Breast epithelium (tissue), 4 donors: ENCODE data around the gene NANOGP8. TPM values are rescaled to one million over a fixed set of nuclear protein-coding genes. Genes with fewer than 3 reads are reported as not detected.

Experiments used
- DNase-seq, 2 donors: peaks; one replicate each; pipeline ENCODE4 v3.0.0-alpha.2; 2019; ENCODE audit warnings: low spot score in 2 of 2
- H3K27ac ChIP-seq, 2 donors: fragments of 200-600 bp; sonication (generic) in 1 of 2; one replicate each; pipeline ENCODE4 v1.5.1; 2016 to 2019; ENCODE audit warnings: mild to moderate bottlenecking in 1 of 2
- H3K27me3 ChIP-seq, 2 donors: fragments of 200-600 bp; sonication (generic) in 1 of 2; one replicate each; pipeline versions ENCODE4 v1.5.1 to v1.6.0; 2017 to 2019; ENCODE audit warnings: control low read depth in 1 of 2, mild to moderate bottlenecking in 1 of 2
- H3K36me3 ChIP-seq: fragments of 200-600 bp; one replicate; pipeline ENCODE4 v1.5.1; 2019
- H3K4me1 ChIP-seq, 2 donors: fragments of 200-600 bp; sonication (generic); one replicate each; pipeline ENCODE4 v1.5.1; 2016 to 2019; ENCODE audit warnings: control low read depth in 1 of 2
- H3K4me3 ChIP-seq, 3 donors: fragments of 200-600 bp; sonication (generic); 1 replicate in 2 of 3; 2 replicates in 1 of 3; pipeline ENCODE4 v1.5.1; 2016 to 2019; ENCODE audit warnings: mild to moderate bottlenecking in 3 of 3, moderate library complexity in 2 of 3
- H3K9me3 ChIP-seq, 2 donors: fragments of 200-600 bp; sonication (generic) in 1 of 2; one replicate each; pipeline ENCODE4 v1.5.1; 2016 to 2019; ENCODE audit warnings: control low read depth in 1 of 2
- CTCF ChIP-seq, 3 donors: fragments of 450-650 bp; IDR thresholded peaks; one replicate each; pipeline ENCODE4 v1.5.1; 2016 to 2017; ENCODE audit warnings: antibody characterized with exemption in 3 of 3, mild to moderate bottlenecking in 3 of 3, moderate library complexity in 3 of 3
- POLR2A ChIP-seq: fragments of 450-650 bp; IDR thresholded peaks from one replicate; pipeline ENCODE4 v1.6.1; 2016; ENCODE audit warnings: antibody characterized with exemption, mild to moderate bottlenecking, moderate library complexity
- POLR2AphosphoS5 ChIP-seq, 3 donors: sonication (generic); formaldehyde crosslinking; IDR thresholded peaks; one replicate each; pipeline ENCODE4 v1.6.1; 2017; ENCODE audit warnings: antibody characterized with exemption in 3 of 3
- intact Hi-C: fragments of 100-400 bp; cut with DNase I; formaldehyde crosslinking; loops from one replicate; pipeline ENCODE4 v1.15.1; 2023; ENCODE audit warnings: low total_unique reads
- total RNA-seq, 3 donors: library from RNA; depleted of rRNA; stranded (reverse); fragments of >200 nt; gene quantifications; one replicate each; pipeline ENCODE4 v1.1.0, GENCODE V29; 2016

The NANOGP8 gene
- total RNA-seq, 3 donors from 2014 or later = 1.1 to 1.3 (median 1.3) TPM

GRCh38 chr15:35117543-35118265 is 32.6 kb upstream of the NANOGP8 start:
- intact Hi-C loops = no loop called here
- TF ChIP-seq POLR2A (no peak), POLR2AphosphoS5 (IDR thresholded peaks at IDR 0.05) (no peak), CTCF (IDR thresholded peaks at IDR 0.05) (no peak)
- Histone ChIP-seq H3K27ac (no peak overlapping the region), H3K9me3 (no peaks in the 10 kb centered on the region), H3K27me3 (no peaks in the 10 kb centered on the region), H3K4me3 (no peak overlapping the region), H3K36me3 (no peaks in the 10 kb centered on the region), H3K4me1 (no peaks in the 10 kb centered on the region)
- no peak for DNase-seq

GRCh38 chr15:35115155-35115725 is 30.1 kb upstream of the NANOGP8 start:
- Histone ChIP-seq H3K27me3 (no peaks in the 10 kb centered on the region), H3K27ac (no peak overlapping the region), H3K9me3 (no peaks in the 10 kb centered on the region), H3K36me3 (no peaks in the 10 kb centered on the region), H3K4me1 (no peaks in the 10 kb centered on the region), H3K4me3 (no peak overlapping the region)
- TF ChIP-seq CTCF (IDR thresholded peaks at IDR 0.05) (no peak), POLR2A (no peak), POLR2AphosphoS5 (IDR thresholded peaks at IDR 0.05) (no peak)
- no peak for DNase-seq
- intact Hi-C loops = no loop called here

GRCh38 chr15:35112346-35112745 is 27.3 kb upstream of the NANOGP8 start:
- TF ChIP-seq POLR2A (no peak), POLR2AphosphoS5 (IDR thresholded peaks at IDR 0.05) (no peak), CTCF (IDR thresholded peaks at IDR 0.05) (no peak)
- intact Hi-C loops = no loop called here
- no peaks in the 10 kb centered on the region for H3K27me3 ChIP-seq
- H3K4me1 ChIP-seq = no peaks in the 10 kb centered on the region
- H3K27ac ChIP-seq = no peak overlapping the region
- no peaks in the 10 kb centered on the region for H3K9me3 ChIP-seq
- H3K36me3 ChIP-seq = no peaks in the 10 kb centered on the region
- no peak for DNase-seq
- H3K4me3 ChIP-seq = no peak overlapping the region

- TF ChIP-seq CTCF (IDR thresholded peaks at IDR 0.05) (no peak), POLR2AphosphoS5 (IDR thresholded peaks at IDR 0.05) (no peak), POLR2A (no peak)
- no peaks in the 10 kb centered on the region for H3K9me3 ChIP-seq
- DNase-seq = no peak
- H3K36me3 ChIP-seq = no peaks in the 10 kb centered on the region
- H3K4me3 ChIP-seq = no peak overlapping the region
- no peaks in the 10 kb centered on the region for H3K4me1 ChIP-seq
- H3K27ac ChIP-seq = no peak overlapping the region
- intact Hi-C loops = no loop called here
- H3K27me3 ChIP-seq = no peaks in the 10 kb centered on the region
These were observed 26.8 kb upstream of the NANOGP8 start for GRCh38 chr15:35111861-35112260.

- no peak for DNase-seq
- H3K4me3 ChIP-seq = no peak overlapping the region
- H3K36me3 ChIP-seq = no peaks in the 10 kb centered on the region
- no peak for TF ChIP-seq POLR2AphosphoS5 (IDR thresholded peaks at IDR 0.05)
- no peak for TF ChIP-seq CTCF (IDR thresholded peaks at IDR 0.05)
- TF ChIP-seq POLR2A = no peak
- no peak overlapping the region for H3K27ac ChIP-seq
- no peaks in the 10 kb centered on the region for H3K4me1 ChIP-seq
- H3K9me3 ChIP-seq = no peaks in the 10 kb centered on the region
- intact Hi-C loops = no loop called here
- H3K27me3 ChIP-seq = no peaks in the 10 kb centered on the region
These were observed 23.4 kb upstream of the NANOGP8 start for GRCh38 chr15:35108453-35108852.
